GM19324 (cell line): ENCODE results near the gene PPM1M.

Experiments
- ATAC-seq: cut with Tn5 transposase; IDR thresholded peaks from one replicate; pipeline ENCODE4 v1.9.1; 2021; ENCODE audit warnings: mild to moderate bottlenecking, moderate library complexity; ENCODE audit not compliant: unreplicated experiment, low FRiP score

Gene PPM1M

GRCh38 chr3:52228751-52229291, 16.7 kb upstream of the PPM1M start:
- ATAC-seq: no peak

DNA sequence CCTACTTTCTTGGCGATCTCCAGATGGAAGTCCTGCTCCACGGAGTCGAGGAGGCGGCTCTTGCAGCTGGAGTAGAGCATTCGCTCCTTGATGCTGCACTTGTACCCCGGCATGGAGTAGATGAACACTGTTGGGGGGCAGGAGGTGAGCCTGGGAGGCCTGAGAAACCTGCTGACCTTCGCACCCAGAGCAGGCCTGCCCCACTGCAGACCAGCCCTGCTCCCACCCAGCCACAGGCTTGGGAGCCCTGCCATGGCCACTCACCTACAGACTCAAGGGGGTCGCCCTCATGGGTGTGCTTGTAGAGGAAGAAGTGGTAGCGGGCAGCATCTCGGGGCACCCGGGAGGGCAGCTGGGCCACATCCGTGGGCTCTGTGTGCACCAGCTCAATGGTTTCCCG, 15.9 kb upstream of the PPM1M start:
- ATAC-seq: no peak

DNA sequence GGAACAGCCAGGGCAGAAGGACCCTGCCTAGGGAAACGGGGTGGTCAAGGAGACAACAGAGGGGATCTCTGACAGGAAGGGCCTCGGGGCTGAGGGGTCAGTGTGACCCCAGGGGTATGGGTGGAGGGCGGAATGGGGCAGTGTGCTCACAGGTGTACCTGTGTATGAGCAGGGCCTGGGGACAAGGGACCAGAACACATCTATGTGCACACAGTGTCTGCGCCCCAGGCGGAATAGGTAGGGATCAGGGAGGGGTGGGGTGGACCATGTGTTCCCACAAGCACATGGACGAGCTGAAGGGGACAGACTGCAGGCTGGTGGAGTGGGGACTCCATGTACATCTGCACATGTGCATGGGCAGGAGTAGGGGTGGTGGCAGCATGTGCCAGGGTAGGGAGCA, 15.1 kb upstream of the PPM1M start:
- no peak for ATAC-seq

- ATAC-seq: no peak
Observed at GRCh38 chr3:52230889-52231499, 14.6 kb upstream of the PPM1M start.

DNA sequence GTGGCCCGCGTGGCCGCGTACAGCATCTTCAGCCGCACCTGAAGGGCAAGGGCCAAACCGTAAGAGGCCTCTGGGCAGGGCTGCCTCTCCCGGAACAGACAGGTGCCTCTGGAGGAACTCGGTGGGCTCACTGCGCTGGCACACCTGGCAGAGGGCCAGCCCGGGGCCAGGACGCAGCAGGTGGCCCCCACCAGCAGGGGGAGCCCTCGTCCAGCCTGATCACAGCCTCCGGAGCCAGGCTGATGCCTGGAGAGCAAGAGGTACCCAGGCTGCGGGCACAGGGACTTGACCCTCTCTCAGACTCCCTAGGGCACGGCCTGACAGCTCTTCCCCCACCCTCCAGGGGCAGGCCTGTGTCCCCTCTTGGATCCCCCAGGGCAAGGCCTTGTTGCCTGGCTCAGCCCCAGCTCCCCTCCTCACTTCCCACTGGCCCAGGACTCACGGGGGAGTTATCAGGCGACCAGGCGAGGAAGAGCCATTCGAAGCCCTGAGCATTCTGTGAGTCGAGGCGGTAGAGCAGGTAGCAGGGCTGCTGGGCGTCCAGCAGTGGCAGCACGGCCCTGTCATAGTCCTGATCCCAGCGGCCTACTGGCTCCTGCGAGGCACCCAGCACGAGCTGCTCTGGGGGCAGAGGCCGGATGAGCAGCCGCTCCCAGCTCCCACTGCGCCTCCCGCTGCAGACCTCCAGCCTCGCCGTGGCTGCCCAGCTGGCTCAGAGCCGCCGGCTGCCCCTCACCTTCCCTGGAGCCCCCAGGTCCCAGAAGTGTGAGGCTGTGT, 13.9 kb upstream of the PPM1M start:
- no peak for ATAC-seq

GRCh38 chr3:52232279-52233107, 13.1 kb upstream of the PPM1M start:
- ATAC-seq: no peak

- no peak for ATAC-seq
Observed at GRCh38 chr3:52233108-52233591, 12.4 kb upstream of the PPM1M start.

DNA sequence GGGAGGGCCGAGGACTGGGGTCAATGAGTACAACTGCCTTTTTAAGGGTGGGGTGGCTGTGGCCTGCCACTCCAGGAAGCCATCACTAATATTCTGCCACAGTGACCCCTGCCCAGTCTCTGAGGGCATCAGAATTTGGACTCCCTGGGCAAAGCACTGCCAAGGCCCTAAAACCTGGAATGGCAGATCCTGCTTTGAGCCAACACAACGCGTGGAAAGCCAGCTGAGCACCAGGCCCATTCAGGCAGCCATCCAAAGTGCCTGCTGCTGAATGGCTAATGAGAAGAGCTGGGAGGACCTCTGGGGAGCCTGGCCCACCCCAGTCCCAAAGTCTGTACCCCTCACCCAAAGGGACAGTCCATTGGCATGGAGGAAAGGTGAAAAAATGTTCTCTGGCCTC, 11.6 kb upstream of the PPM1M start:
- no peak for ATAC-seq

DNA sequence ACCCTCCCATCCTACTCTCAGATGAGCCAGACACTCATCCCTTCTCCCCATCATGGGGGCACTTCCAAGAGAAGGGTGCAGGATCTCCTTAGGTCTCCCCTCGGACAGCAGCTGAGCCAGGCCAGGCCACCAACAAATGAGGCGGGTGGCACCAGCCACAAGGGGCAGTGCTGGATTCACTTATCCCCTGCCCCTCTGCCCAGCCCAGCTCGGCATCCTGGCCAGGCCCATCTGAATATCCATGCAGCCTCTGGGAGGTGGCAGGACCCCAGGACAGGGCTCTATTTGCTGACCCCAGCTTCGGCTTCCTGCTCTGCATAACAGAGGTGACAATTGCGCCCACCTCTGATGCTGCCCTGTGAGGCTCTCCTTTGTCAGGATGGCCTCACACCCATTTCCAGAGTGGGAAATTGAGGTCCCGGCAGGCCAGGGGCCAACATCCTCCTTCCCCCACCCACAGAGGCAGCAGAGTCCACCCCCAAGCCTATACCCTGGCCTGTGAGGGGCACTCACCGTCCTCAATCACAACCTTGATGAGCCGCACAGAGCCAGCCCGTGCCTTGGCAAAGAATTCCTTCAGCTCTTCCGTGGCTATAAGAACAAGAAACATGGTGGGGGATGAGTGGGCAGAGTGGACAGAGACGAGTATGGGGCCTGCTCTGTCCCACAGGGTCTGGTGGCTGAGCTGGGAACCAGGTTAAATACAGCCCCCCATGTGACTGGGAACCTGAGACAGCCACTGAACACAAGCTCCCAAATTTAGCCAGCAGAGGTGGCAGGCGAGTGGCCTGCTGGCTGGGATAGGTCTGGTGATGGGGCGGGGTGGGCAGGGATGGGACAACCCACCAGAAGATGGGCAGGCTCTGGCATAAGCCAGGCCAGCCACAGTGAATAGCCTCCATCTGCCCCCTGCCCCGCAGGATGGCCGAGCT, 10.8 kb upstream of the PPM1M start:
- ATAC-seq: no peak

- ATAC-seq: no peak
Observed at GRCh38 chr3:52236424-52236886, 9.1 kb upstream of the PPM1M start.

DNA sequence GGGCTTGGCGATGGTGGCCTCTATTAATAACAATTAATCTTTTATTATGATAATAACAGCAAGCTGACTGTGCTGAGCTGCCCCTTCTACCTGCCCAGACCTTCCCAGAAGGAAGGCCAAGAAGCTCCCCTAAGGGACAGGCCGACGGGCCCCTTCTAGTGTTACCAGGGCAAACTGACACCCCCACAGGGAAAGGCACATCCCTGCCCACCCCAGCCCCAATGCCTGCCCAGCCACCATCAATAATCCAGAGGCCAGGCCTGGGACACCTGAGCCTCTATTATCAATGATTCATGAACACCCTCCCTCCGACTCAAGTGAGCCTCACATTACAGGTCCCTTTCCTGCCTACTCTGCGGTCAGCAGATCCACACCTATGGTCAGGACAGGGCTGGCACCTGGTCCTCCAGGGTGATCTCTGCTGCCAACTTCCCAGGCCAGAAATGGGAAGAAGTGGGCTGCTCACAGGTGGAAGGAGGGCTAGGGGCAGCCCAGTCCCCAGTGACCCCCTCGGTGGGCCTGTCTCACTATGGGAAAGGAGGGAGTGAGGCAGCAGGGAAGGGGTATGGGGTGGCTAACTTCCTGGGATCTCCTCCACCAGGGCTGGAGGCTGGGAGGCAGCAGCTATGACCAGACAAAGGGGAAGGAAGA, 8.4 kb upstream of the PPM1M start:
- no peak for ATAC-seq

- ATAC-seq: no peak
Observed at GRCh38 chr3:52237657-52238172, 7.8 kb upstream of the PPM1M start.

GRCh38 chr3:52238193-52238760, 7.3 kb upstream of the PPM1M start:
- no peak for ATAC-seq

- ATAC-seq: peak; percentile 82
Observed at GRCh38 chr3:52238761-52239701, 6.5 kb upstream of the PPM1M start, which contains the start of gene TWF2. TWF2 (minus strand) TSS chr3:52239158; CDS start chr3:52239016, 142 bp downstream.

GRCh38 chr3:52240059-52240885, 5.3 kb upstream of the PPM1M start:
- ATAC-seq: no peak

- ATAC-seq: no peak
Observed at GRCh38 chr3:52240886-52241370, 4.6 kb upstream of the PPM1M start.

DNA sequence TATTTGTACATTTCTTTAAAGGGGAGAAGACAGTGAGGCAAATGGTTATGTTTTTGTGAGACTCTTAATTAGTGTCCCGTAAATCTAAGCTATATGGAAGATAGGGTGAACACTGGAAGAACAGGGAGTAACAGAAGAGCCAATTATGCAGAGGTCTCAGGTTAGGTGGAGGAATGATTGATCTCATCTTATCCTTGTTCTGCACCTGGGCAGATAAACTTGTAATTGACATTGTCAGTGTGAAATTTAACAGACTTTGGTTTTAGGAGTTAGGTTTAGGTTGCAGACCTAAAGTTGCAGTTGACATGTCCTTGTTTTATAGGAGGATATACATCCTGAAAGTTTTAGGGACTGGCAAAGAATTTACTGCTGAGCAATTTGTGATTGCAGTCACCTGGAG, 3.5 kb upstream of the PPM1M start:
- no peak for ATAC-seq
